ENCODE data around the gene ELP4.

The ELP4 gene

GRCh38 chr11:31770011-31770700, 260.6 kb downstream of the ELP4 start:
- FAIRE-seq, result no peak
- no peak for DNase-seq (ENCODE audit: low spot score)

GRCh38 chr11:31772412-31772811, 262.8 kb downstream of the ELP4 start:
- no peak for FAIRE-seq
- DNase-seq (ENCODE audit: low spot score), result no peak

DNA sequence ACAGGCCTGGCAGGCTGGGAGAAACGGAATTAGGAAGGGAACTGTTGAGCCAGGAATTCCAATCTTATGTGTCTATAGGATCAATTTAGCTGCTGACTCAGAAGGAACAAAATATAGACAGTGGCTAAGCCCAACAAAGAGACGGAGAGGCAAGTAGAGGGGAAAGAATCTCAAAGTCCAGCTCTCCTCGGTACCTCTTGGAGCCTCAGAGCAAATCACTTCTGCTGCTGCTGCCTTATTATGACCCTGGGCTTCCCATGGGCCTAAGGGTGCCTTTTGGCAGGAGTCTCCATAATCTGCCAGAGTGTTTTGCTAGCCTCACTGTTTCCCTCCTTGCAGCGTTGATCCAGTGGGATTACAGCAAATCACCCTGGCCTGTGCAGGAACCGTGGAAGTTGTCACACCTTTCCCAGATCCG, 269.8 kb downstream of the ELP4 start:
- FAIRE-seq, result no peak
- DNase-seq (ENCODE audit: low spot score), result no peak

GRCh38 chr11:31780078-31780477, 270.5 kb downstream of the ELP4 start:
- DNase-seq (ENCODE audit: low spot score) (no peak), FAIRE-seq (no peak)

GRCh38 chr11:31780480-31780971, 271.0 kb downstream of the ELP4 start:
- DNase-seq (ENCODE audit: low spot score) (no peak), FAIRE-seq (no peak)

- DNase-seq (ENCODE audit: low spot score), result no peak
- FAIRE-seq, result no peak
Measured at GRCh38 chr11:31782257-31782656, 272.7 kb downstream of the ELP4 start.

GRCh38 chr11:31783252-31783651, 273.7 kb downstream of the ELP4 start:
- DNase-seq (ENCODE audit: low spot score), result no peak
- FAIRE-seq, result no peak

- FAIRE-seq (no peak), DNase-seq (ENCODE audit: low spot score) (no peak)
Measured at GRCh38 chr11:31784611-31785010, 275.0 kb downstream of the ELP4 start.

DNA sequence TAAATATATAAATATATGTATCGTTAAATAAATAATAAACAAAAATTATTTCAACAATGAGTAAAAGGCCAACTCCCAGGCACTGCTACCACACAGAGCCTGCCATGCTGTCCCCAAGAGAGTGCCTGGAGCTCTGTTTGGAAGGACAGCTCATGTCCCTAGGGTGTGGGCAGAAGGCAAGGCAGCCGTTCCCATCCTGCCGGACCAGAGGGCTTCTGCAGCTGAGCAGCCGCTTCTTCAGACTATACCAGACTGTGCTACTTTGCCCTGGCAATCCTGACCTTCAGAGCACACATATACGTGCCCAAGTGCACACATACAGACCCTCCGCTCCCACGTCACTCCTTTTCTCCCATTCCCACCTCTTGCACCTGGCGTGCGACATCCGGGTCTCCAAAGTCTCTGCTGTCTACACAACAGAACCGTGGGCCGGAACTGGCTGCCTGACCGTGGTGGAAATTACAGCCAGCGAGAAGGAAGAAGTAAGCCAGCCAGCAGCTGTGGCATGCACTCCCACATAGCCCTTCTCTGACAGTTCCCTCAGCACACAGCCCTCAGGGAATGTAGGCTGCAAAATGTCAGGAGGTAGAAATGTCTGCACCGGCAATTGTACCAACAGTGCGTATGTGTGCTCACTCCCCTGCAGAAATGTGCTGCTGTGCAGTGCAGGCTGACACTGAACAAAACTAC, 277.6 kb downstream of the ELP4 start:
- no peak for FAIRE-seq
- DNase-seq (ENCODE audit: low spot score), result no peak

GRCh38 chr11:31788085-31788484, 278.5 kb downstream of the ELP4 start:
- FAIRE-seq, result no peak
- DNase-seq (ENCODE audit: low spot score), result no peak

GRCh38 chr11:31790649-31791048, 281.1 kb downstream of the ELP4 start:
- no peak for FAIRE-seq
- no peak for DNase-seq (ENCODE audit: low spot score)

DNA sequence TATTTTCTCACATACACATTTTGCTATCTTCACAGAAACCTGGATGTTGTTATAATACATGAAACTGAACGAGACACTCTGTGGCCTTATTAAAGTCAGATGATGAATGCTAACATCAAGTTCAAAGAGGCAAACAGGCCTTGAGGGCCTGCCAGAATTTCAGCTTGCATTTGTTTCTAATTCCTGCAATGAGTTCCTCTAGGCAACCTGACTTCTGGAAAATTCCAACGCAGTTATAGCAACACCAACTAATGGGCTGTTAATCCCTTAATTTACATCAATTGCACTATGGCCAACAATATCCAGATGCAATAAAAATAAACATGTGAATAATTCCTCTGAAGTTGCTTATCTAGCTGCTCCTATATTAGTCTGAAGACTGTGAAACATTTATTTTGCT, 282.5 kb downstream of the ELP4 start:
- DNase-seq (ENCODE audit: low spot score) (no peak), FAIRE-seq (no peak)

DNA sequence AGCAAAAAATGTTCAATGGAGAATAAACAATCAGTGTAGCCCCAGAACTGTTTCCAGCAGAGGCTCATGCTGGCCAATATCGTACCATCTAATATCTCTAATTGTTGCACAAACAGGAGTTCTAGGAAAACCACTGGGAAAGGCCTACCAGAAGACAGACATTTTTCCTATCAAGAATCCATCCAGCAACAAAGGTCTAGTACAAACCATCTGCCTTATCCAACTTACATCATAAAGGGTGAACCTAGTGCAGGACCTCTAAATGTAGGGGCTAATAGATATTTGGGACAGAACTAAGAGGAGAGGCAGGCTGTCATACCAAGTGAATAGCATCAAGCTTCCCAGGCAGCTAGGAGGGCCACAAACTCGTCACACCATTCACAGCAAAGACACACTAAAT, 282.9 kb downstream of the ELP4 start:
- FAIRE-seq, result no peak
- DNase-seq (ENCODE audit: low spot score), result no peak

GRCh38 chr11:31793264-31793663, 283.7 kb downstream of the ELP4 start:
- FAIRE-seq (no peak), DNase-seq (ENCODE audit: low spot score) (no peak)

DNA sequence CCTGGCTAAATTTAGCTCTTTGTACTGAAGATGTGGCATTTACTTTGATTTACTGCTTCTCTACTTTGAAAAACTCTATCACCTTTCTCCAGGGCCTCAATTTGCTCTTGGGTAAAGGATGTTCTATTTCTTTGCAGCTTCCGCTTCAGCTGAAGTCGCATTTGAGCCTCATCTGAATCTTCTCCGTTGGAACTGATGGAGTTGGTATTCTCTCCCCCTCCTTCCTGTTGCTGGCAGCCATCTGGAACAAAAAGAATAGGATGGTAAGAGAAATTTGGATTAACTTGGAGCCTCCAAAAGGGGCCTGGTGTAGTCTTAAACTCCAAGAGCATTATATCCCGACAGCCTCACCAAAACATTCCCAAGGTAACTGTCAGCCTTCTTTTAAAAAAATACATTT, 285.0 kb downstream of the ELP4 start:
- FAIRE-seq, result no peak
- DNase-seq (ENCODE audit: low spot score), result no peak

- FAIRE-seq (no peak), DNase-seq (ENCODE audit: low spot score) (no peak)
Measured at GRCh38 chr11:31795706-31796498, 286.3 kb downstream of the ELP4 start.

DNA sequence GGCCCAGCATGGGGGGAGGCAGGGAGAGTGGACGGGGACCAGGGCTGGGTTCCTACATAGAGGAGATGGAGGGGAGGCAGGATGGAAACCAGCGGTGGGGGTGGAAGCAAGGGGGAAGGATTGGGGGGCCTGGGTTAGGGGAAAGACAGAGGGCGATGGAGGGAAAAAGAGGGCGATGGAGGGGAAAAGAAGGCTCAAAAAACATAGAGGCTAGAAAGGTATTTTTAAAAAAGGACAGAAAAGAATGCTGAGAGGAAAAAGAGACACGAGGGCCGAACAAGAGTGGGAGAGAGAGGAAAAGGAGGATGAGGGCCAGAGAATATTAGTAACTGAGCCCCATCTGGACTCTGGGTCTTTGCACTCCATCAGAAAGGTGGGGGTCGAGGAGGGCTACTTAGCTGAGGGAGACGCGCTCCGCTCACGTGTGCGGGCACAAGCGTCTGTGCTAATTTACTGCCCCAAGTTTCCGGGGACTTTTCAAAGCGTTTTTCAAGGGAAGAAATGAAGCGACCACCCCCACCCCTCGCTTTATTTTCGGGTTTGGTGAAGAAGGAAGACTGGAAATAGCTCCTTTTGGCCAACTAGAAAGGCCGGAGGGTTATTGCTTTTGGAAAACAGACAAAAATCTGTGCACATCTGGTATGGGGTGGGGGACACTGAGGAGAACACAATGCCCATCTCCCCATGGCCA, 287.1 kb downstream of the ELP4 start:
- no peak for DNase-seq (ENCODE audit: low spot score)
- no peak for FAIRE-seq

DNA sequence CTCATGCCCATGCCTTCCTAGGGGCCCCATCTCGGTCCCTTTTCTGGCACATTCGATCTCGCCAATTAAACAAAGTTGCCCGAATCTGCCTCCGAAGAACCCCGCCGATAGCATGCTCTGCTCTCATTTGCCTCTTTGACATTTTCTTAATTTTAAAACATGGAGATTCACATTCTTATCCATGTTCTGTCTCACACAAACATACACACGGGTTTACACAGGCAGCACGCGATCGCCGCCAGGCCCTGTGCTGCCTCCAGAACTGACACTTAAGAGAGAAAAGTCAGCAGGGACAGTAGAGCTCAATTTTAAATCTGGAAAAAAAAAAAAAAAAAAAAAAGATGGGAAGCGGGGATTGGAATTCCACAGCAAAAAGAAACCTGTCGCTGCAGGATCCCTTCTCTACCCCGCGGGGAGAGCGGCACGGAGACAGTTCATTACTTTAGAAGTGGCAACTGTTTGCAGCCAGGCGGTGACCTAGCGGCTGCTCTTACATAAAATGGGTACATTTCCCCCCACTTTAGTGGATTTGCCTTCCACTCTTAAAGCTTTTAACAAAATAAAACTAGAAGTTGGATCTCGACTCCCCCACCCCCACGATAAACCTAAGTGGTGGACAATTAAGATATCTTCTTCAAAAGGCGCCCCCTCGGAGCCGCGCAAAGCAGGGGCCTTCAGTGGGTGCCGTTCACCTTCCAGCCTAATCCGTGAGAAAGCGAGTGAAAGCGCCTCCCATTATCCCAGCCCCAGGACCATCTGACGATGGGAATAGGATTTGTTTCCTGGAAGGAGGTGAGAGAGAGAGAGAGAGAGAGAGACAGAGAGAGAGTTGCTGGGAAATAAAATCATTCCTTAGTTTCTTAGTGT, 287.9 kb downstream of the ELP4 start:
- FAIRE-seq (no peak), DNase-seq (ENCODE audit: low spot score) (no peak)

GRCh38 chr11:31798057-31798553, 288.5 kb downstream of the ELP4 start:
- DNase-seq (ENCODE audit: low spot score), result no peak
- FAIRE-seq, result no peak

Measured in RCC 7860 (cell line).